GM21529 (cell line): ENCODE results near the gene MFSD11.
"Not testable (repeated sequence)": the region's sequence is repeated elsewhere in the genome, so short reads cannot be mapped to it uniquely, and the experiment has no call there.

Experiments
- ATAC-seq: cut with Tn5 transposase; IDR thresholded peaks from one replicate; pipeline ENCODE4 v1.9.1; 2021; ENCODE audit not compliant: unreplicated experiment

The MFSD11 gene

DNA sequence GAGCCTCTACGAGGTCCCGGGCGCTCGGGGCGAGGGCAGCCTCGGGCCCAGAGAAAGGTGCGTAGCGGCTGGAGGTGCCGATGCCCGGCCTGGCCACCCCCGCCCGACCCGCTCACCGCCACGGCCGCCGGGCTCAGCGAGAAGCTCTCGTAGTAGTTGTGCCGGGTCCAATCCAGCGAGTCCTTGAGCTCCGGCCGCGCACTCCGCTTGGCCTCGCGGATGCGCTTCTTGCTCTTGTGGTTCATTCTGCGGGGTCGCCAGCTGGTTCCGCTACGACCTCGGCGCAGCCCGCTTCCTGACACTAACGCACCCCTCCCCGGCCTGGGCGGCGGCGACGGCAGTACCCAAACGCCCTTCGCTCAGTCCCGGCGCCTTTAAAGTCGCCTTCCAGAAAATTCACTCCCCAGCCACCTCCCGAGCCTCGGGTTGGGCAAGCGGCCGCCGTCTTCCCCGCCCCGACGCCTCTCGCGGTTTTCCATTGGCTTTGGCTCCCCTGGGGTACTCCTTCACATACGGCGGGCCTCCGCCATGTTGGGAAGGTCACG, 11.6 kb upstream of the MFSD11 start, which contains the start of gene JMJD6:
TSS of gene JMJD6 (minus strand) at position 376 of the 545 bp plus-strand sequence. CDS start at position 245, 131 bp downstream.
- peak; percentile 75 for ATAC-seq

DNA sequence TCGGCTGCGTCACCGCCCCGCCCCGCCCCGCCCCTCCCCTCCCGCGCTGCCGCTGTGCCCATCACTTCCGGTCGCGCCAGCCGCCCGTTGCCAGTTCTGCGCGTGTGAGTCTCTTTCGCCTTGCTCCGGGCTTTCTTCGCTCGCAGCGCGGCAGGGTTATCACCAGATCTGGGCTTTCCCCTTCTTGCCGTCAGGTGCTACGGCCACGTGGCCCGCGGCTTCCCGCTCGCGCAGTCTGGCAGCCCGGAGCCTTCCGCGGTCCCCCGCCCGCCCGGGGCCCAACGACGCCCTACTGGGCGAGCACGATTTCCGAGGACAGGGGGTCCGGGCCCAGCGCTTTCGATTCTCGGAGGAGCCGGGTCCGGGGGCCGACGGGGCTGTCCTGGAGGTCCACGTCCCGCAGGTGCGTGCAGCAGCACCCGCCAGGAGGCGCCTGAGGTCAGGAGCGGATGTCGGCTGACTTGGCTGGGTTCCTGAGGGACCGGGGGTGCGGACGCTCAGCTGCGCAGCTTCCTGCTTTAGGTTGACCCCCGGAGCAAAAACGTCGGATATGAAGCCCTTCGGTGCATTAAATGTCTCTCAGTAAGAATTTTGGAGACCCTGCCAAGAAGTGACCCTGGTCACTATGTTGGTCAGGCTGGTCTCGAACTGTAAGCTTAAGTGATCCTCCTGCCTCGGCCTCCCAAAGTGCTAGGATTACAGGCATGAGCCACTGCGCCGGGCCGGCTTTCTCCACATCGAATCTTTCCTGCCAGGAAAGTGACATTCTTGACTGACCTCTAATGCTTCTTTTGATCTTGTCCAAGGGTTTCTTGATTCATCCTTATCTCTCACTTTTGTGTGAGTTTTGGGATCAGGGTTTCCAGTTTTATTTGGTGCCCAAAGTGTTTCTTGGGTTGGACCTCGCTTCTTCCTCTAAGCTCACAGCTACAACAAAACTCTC, 10.9 kb upstream of the MFSD11 start, which contains the start of gene METTL23:
TSS of gene METTL23 (plus strand) at position 64 of the 943 bp plus-strand sequence. CDS start 2,872 bp downstream, outside the sequence.
- peak; percentile 43 for ATAC-seq

DNA sequence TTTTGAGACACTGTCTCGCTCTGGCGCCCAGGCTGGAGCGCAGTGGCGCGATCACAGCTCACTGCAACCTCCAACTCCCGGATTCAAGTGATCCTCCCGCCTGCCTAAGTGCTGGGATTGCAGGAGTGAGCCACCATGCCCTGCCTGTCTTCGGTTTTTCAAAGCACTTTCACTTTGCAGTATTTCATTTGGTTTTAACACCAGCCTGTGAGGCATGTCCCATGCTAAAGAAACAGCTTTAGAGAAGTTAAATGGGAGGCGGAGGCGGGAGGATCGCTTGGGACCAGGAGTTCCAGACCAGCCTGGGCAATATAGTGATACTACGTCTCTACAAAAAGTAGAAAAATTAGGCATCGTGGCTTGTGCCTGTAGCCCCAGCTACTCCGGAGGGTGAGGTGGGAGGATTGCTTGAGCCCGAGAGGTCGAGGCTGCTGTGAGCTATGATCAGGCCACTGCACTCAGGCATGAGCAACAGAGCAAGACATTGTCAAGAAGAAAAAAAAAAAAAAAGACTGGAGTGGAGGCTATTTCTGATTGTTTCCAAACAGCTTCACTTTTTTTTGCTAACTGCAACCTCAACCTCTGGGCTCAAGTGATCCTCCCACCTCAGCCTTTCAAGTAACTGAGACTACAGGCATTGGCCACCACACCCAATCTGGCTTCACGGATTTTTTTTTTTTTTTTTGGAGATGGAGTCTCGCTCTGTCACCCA, 10.0 kb upstream of the MFSD11 start:
- ATAC-seq, result no peak

DNA sequence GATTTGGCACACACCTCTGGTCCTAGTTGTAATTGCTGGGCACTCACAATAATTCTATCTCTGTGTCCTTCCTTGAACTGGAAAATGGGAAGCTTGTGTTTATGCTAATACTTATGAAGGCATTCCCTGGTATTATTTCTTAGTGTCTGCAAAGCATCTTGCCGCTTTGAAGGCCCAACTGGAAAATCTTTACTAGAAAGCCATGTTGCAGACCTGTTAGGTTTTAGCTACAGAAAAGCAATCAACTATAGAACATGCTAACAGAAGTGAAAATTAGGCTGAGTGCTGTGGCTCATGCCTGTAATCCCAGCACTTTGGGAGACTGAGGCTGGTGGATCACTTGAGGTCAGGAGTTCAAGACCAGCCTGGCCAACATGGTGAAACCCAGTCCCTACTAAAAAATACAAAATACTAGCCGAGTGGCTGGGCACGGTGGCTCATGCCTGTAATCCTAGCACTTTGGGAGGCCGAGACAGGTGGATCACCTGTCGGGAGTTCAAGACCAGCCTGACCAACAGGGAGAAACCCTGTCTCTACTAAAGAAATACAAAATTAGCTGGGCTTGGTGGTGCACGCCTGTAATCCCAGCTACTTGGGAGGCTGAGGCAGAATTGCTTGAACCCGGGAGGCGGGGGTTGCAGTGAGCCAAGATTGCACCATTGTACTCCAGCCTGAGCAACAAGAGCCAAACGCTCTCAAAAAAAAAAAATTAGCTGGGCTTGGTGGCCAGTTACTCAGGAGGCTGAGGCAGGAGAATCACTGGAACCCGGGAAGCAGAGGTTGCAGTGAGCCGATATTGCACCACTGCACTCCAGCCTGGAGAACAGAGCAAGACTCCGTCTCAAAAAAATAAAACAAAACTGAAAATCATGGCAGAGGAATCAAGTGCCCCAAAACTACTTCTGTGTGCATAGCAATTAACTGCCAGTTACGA, 5.9 kb upstream of the MFSD11 start:
- ATAC-seq, result not testable (repeated sequence)

DNA sequence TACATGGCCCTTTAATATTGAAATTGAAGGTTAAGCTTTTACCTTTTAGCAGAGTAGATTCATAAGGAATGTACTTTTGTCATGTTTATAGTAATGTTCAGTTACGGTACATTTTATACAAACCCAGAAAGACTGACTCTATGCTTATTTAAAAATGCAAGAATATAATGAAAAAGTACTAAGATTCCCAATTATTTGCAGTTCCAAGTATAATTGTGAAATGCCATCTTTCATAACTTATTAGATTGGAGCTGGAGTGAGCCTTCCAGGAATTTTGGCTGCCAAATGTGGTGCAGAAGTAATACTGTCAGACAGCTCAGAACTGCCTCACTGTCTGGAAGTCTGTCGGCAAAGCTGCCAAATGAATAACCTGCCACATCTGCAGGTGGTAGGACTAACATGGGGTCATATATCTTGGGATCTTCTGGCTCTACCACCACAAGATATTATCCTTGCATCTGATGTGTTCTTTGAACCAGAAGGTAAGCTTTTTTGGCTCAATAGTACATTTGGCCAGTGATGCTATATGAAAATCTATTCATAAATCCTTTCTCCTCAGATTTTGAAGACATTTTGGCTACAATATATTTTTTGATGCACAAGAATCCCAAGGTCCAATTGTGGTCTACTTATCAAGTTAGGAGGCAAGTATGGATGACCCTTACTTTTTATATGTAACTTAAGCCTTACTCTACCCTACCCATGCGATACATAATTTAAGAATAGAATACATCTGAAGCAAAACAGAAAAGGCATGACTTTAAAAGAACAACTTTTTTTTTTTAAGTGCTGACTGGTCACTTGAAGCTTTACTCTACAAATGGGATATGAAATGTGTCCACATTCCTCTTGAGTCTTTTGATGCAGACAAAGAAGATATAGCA, 4.9 kb upstream of the MFSD11 start:
- ATAC-seq, result no peak

DNA sequence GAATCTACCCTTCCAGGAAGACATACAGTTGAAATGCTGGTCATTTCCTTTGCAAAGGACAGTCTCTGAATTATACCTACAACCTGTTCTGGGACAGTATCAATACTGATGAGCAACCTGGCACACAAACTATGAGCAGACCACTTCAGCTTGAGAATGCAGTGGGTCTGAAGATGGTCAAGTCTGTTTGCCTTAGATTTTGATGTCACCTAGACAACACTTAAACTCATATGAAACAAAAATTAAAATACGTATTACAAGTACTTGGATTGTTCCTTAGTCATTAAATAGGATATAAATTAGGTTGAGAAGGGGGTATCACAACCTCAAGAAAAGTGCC, 4.3 kb upstream of the MFSD11 start:
- no peak for ATAC-seq

DNA sequence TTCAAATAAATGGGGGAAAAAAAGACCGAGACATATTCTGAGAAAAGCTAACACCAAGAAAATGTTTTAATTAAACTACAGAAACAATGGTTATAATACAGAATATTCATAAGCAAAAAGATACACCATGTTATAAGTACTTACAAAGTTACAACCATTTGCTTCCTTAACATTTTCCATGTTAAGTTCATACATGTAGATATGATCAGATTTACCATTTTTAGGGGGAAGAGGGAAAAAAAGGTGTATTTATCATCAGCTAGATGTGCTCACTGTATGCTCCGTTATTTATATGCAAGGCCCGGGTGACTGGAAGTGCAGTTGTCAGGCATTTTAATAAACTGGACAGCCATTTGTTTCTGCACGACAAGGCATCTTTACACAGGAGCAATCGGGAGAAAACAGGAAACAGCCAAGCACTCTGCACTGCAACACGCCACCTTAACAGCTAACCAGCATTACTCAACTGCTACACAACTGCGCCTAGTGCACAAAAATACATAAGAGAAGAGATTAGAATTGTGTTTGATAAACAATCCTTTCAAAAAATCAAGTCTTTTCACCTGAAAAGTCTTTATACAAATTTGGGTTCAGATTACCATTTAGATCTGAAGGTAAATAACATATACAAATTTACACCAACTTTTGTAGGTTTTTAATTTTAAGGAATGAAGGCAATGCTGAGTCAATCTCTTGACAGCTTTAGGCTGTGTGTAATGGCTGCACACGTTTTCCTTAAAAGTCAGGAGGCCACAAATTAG, 3.7 kb upstream of the MFSD11 start:
- no peak for ATAC-seq

DNA sequence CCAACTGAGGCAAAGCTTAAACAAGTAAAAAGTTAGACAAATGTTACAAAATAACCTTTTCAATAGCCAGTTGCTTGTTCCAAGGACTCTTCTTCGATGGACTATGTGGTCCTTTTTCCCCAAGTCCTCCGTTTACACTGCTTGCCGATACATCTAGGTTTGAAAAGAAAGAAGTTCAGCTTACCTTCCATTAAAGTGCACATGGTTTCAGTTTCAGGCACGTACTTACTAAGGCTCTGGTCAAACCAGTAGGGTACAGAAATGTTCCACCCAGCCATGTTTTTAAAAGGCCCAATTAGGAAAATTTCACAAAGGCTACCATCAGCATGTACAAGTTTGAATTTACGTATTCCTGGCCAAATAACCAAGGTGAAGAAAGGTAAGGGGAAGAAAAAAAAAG, 2.9 kb upstream of the MFSD11 start:
- no peak for ATAC-seq

DNA sequence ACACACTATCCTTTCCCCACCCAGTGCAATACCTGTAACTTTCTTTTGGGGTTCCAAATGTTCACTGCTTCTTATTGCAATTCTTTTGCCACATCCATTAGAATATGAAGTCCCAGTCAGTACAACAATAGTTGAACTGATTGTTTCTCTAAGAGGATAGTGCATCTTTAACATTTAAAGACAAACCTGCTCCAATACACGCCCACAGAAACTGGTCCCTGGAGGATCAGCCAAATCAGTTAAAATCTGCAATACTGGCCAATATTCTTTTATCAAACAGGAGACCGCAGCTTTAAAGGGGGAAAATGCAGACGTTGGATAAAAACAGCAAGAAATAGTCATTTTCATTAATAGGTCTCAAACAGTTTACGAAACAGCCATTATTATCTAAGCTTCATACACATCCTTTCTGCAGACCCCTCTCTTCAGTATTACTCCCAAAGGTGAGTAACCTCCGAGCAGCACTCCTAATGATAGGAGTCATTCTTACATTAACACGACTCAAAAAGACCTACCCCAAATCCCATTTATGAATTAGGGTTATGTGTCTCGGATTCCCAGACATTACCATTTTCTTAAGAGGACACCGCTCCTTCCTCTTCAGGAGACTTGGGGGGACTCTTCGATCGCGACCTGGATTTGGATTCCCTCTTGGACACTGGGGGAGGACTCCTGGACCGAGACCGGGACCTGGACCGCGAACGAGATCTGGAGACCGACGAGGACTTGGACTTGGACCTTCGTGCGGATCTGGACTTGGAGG, 2.2 kb upstream of the MFSD11 start:
- ATAC-seq, result no peak

DNA sequence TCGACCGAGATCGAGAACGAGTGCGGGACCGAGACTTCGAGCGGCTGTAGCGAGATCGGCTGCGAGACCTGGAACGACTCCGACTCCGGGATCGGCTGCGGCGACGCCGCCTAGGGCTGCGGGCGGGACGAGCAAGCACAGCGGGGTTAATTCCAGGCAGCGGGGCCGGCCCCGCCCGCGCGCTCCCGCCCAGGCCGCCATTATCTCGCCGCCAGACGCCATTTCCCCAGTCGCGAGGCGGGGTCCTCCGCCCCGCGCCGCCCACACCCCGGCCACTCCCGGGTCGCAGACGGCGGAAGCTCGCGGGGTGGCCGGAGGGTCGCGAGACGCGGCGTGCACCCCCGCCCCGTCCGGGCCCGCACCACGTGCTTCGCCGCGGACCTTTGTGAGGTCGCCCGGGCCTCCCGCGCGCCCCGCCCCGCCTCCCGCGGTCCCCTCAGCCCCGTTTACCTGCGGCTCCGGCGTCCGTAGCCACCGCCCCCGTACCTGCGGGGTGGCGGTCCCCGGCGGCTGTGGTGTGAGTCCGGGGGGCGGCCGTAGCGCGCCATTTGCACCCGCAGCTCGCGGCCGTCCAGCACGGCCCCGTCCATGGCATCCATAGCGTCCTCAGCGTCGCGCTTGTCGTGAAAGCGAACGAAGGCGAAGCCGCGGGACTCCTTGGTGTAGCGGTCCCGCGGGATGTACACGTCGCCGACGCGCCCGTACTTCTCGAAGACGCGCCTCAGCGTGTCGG, 1.4 kb upstream of the MFSD11 start:
- peak; percentile 6 for ATAC-seq

DNA sequence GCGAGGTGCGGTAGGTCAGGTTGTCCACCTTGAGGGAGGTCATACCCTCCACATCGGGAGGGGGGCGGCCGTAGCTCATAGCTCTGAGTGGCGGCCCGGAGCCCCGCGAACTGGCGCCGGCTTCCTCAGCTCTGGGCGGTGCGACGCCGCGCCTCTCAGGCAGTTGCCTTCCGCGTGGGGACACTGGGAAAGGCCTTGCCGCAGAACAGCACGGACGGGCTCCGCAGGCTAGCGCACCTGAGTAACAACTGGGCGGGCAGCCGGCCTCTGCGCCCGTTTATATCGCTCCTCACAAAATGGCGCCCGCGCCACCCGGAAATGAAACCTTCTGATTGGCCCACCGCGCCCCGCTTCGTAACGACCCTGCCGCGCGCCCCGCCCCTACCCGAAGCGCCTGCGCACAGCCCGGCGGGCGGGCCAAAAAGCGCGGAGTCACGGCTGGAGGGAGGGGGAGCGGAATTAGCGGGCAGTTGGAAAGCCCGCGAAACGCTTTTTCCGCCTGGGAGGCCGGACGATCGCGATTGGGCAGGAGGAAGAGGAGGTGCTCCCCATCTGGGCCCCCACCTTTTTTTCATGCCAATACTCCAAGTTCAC, 740 bp upstream of the MFSD11 start, which contains the start of gene SRSF2:
TSS of gene SRSF2 (minus strand) at position 250 of the 594 bp plus-strand sequence. CDS start at position 79, 171 bp downstream.
- peak; percentile 65 for ATAC-seq

DNA sequence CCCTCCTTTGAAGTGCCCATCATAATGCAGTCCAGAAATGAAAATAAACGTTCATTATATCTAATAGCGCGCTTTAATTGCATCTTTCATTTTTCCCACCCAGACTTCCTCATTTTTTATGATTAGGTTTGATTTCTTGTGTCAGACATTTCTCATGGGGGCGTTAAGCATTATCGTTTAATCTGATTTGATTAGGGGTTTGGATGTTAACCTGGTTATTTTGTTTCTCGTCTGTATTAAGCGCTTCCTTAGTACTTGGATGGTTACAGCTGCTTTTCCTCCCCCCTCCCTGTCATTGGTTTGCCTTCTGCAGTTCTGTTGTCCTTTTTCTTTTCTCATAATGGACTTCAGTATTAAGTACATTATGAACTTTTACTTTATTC, 540 bp downstream of the MFSD11 start:
- ATAC-seq, result no peak

DNA sequence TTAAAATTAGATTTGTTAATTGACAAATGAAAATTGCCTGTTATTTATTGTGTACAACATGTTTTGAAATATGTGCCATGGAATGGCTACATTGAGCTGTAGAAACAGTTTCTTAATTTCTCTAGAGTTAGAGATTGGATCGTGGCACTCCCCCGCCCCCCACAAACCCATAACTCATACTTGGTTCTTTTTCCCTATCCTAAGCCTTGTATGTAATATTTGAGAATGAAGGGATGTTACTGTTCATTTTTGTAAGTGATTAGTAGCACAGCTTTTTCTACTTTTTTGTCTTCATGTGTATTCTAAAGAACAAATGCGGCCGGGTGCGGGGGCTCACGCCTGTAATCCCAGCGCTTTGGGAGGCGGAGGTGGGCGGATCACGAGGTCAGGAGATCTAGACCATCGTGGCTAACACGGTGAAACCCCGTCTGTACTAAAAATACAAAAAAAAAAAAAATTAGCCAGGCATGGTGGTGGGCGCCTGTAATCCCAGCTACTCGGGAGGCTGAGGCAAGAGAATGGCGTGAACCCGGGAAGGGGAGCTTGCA, 1.7 kb downstream of the MFSD11 start:
- ATAC-seq, result not testable (repeated sequence)

DNA sequence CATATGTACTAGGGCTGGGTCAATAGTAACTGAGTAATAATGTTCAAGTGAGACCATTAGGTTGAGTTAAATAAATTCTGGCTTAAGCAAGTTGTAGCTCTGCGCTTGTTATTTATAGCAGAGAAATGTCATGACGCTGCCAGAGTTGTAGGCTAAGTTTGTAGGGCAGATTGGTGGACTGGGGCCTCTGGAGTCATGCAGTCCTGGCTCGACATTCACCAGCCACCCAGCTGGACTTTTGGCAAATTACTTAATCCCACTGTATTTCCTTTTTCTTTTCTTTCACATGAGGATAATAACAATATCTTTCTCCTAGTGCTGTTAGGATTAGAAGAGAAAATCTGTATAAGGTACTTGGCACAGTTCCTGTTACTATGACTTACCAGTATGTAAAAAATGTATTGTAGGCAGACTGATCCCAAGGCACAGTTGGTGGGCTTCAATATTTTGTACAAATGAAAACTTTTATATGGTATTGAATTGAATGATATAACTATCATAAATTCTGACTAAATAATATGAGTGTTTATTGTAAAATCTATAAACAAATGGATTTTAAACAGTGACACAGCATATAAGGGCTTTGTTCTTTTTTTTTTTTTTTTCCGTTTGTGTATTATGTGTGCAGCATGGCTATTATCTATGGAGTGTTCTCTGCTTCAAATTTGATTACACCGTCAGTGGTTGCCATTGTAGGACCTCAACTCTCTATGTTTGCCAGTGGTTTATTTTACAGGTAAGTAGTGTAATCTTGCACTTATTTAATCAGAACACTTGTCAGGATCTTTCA, 2.6 kb downstream of the MFSD11 start:
- ATAC-seq, result no peak

DNA sequence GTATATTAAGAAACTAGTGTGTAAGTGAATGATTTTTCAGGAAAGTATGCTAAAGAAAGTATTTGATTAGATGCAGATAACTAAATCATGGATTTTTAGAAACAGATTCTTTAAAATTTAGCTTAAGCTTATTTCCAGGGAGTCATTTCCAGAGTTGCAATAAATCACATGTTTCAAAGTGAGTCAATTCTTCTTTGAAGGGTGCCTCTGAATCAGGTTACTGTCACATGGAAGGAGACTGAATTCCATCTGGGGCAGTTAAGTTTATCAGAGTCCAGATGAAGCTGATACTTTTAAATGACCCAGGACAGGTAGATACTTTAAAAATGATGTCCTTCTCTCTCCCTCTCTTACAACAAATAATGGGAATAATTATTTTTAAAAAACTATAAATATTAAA, 5.0 kb downstream of the MFSD11 start:
- no peak for ATAC-seq

DNA sequence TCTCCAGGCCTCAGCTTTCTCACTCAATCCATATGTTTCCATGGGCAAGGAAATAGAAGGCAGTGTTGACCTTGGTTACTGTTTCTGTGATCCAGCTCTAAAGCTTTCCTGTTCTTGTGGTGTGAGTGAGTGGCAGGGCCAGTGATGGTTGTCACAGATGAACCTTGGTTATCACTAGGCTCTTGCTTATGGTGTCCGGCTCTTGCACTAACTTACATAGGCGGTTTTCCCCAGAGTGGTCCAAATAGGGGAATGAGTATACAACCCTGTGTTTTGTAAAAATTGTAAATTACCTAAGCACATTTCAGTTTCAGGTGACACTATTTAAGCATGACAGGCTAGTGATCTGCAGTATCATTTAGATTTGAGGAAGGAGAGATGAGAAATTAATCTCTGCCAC, 6.8 kb downstream of the MFSD11 start:
- no peak for ATAC-seq
